PC-9 (cell line): ENCODE data around the gene TEDC1.

Source experiments
- CTCF ChIP-seq: fragments of 200-600 bp; sonication (generic); conservative IDR thresholded peaks from 2 replicates; pipeline ENCODE4 v1.6.1; 2017; ENCODE audit warnings: mixed run types, antibody characterized with exemption, mild to moderate bottlenecking, moderate library complexity
- EZH2 ChIP-seq: fragments of 200-600 bp; sonication (generic); IDR thresholded peaks from 2 replicates; pipeline ENCODE4 v1.8.0; 2017; ENCODE audit warnings: antibody characterized with exemption, low read depth

DNA sequence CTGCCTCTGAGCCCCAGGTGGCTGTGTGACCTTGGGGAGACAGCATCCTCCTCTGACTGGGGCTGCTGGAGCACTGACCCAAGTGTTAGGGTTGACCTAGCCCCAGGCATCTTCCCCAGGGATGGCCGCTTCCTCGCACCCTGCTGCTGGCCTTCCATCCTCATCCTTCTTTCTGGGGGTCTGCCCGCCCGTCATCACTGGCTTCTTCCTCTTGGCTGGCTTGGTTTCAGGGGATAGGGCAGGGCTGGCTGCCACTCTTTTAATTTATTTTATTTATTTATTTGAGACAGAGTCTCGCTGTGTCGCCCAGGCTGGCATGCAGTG lies 3.5 kb downstream of the TEDC1 start:
- TF ChIP-seq CTCF = no peak
- no peak for TF ChIP-seq EZH2
